ENCODE results near the gene TBX4. TPM values are rescaled to one million over a fixed set of nuclear protein-coding genes. Genes with fewer than 3 reads are reported as not detected.
A peak's percentile ranks its signal among the peaks of the same experiment; 100 is the strongest.

The TBX4 gene
- polyA plus RNA-seq, 1 donor (not counting 4 experiments of a cell fraction or from before 2014, with no cell fraction given) = 0.04 TPM

DNA sequence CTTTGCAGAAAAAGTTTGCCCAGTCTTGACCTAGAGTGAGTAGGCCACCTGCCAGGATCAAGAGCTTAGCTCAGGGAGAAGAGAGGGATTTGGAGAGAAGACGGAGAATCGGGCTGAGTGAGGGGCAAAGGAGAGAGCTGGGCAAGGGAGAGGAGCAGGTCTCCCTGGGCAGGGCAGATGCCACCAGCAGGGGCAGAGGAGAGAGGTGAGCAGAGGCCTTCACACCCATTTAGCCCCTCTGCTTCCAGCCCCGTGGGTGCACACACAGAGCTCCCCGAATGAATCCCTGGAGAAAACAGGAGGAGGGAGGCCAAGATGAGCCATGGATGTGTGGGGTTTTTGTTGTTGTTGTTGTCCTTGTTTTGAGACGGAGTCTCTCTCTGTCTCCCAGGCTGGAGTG, 29.2 kb downstream of the TBX4 start:
- FAIRE-seq (no peak), DNase-seq (ENCODE audit: low read depth, low spot score) (no peak)
- peaks cover 2% of the 10 kb centered on the region for H3K4me1 ChIP-seq (ENCODE audit: control insufficient read depth, extremely low read depth, insufficient read depth, low read length)
- H3K4me2 ChIP-seq (ENCODE audit: control insufficient read depth, extremely low read depth, insufficient read depth, low read depth, low read length) = no peak overlapping the region
- no peak overlapping the region for H3K4me3 ChIP-seq (ENCODE audit: control insufficient read depth in 2 of 3, extremely low read depth in 1 of 3, insufficient read depth in 2 of 3, low read depth in 1 of 3, low read length in 3 of 3)
- no peak overlapping the region for H3K27ac ChIP-seq (ENCODE audit: control insufficient read depth, insufficient read depth, low read length)
- TF ChIP-seq EZH2 (IDR thresholded peaks at IDR 0.05; ENCODE audit: low read length) = no peak
- peak in 1 of 3 experiments; percentile 10 for TF ChIP-seq CTCF (optimal IDR thresholded peaks at IDR 0.05 in 1 of 3, IDR thresholded peaks at IDR 0.05 in 1 of 3, conservative IDR thresholded peaks at IDR 0.05 in 1 of 3; ENCODE audit: extremely low read depth in 1 of 3, insufficient read depth in 2 of 3, low read length in 3 of 3)
- no peak overlapping the region for H3K9ac ChIP-seq (ENCODE audit: control insufficient read depth, extremely low read depth, insufficient read depth, low read length)
- H3K36me3 ChIP-seq (ENCODE audit: control insufficient read depth in 2 of 2, extremely low read depth in 1 of 2, insufficient read depth in 2 of 2, low read length in 2 of 2) = no peaks in the 10 kb centered on the region
- no peaks in the 10 kb centered on the region for H3K9me1 ChIP-seq (ENCODE audit: control insufficient read depth, extremely low read depth, insufficient read depth, low read length)
- no peak overlapping the region for H2AFZ ChIP-seq (ENCODE audit: control insufficient read depth, low read length)
- H3K79me2 ChIP-seq (ENCODE audit: control insufficient read depth, insufficient read depth, low read length) = no peaks in the 10 kb centered on the region
- dilution Hi-C loops (cut with MboI; ENCODE audit: extremely low pct_ligation_motif_present, low sequenced_read_pairs) = no loop called here
- no peaks in the 10 kb centered on the region for H3K9me3 ChIP-seq (ENCODE audit: control insufficient read depth, low read depth, low read length)
- no peaks in the 10 kb centered on the region for H3K27me3 ChIP-seq (ENCODE audit: control insufficient read depth, extremely low read depth, insufficient read depth, low read length)
- H4K20me1 ChIP-seq (ENCODE audit: control insufficient read depth, extremely low read depth, insufficient read depth, low read length) = no peaks in the 10 kb centered on the region

DNA sequence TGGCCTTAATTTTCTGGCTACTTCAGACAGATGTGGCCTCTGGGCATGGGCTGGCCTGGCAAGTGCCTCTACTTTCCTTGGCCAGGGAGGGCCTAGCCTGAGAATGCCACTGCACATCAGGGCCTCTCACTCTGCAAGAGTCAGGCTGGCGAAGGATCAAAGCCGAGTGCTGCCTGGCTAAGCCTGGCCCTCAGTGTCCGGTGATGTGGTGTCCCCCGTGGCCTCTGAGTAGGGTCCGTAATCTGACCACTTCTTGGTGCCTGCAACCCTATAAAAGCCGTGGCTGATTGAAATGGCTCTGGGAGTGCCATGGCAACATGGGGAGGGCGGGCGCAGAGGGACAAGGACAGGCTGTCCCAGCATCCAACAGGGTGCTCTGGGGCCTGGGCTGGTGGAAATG, 30.2 kb downstream of the TBX4 start:
- no peak for DNase-seq (ENCODE audit: low read depth, low spot score)
- dilution Hi-C loops (cut with MboI; ENCODE audit: extremely low pct_ligation_motif_present, low sequenced_read_pairs) = no loop called here

More for the DNA sequence above, 30.2 kb downstream of the TBX4 start:
- H3K27ac ChIP-seq (ENCODE audit: control insufficient read depth, insufficient read depth, low read length) = no peak overlapping the region
- H3K9me1 ChIP-seq (ENCODE audit: control insufficient read depth, extremely low read depth, insufficient read depth, low read length) = no peaks in the 10 kb centered on the region
- H3K27me3 ChIP-seq (ENCODE audit: control insufficient read depth, extremely low read depth, insufficient read depth, low read length) = no peaks in the 10 kb centered on the region
- H3K9ac ChIP-seq (ENCODE audit: control insufficient read depth, extremely low read depth, insufficient read depth, low read length) = no peak overlapping the region
- no peak for FAIRE-seq
- no peak overlapping the region for H3K4me2 ChIP-seq (ENCODE audit: control insufficient read depth, extremely low read depth, insufficient read depth, low read depth, low read length)
- no peaks in the 10 kb centered on the region for H3K9me3 ChIP-seq (ENCODE audit: control insufficient read depth, low read depth, low read length)
- H4K20me1 ChIP-seq (ENCODE audit: control insufficient read depth, extremely low read depth, insufficient read depth, low read length) = no peaks in the 10 kb centered on the region
- H3K4me1 ChIP-seq (ENCODE audit: control insufficient read depth, extremely low read depth, insufficient read depth, low read length) = peaks cover 2% of the 10 kb centered on the region
- no peak for TF ChIP-seq EZH2 (IDR thresholded peaks at IDR 0.05; ENCODE audit: low read length)
- TF ChIP-seq CTCF (optimal IDR thresholded peaks at IDR 0.05 in 1 of 3, IDR thresholded peaks at IDR 0.05 in 1 of 3, conservative IDR thresholded peaks at IDR 0.05 in 1 of 3; ENCODE audit: extremely low read depth in 1 of 3, insufficient read depth in 2 of 3, low read length in 3 of 3) = no peak
- H3K79me2 ChIP-seq (ENCODE audit: control insufficient read depth, insufficient read depth, low read length) = no peaks in the 10 kb centered on the region
- no peak overlapping the region for H2AFZ ChIP-seq (ENCODE audit: control insufficient read depth, low read length)
- no peak overlapping the region for H3K4me3 ChIP-seq (ENCODE audit: control insufficient read depth in 2 of 3, extremely low read depth in 1 of 3, insufficient read depth in 2 of 3, low read depth in 1 of 3, low read length in 3 of 3)
- no peaks in the 10 kb centered on the region for H3K36me3 ChIP-seq (ENCODE audit: control insufficient read depth in 2 of 2, extremely low read depth in 1 of 2, insufficient read depth in 2 of 2, low read length in 2 of 2)
